NB4 (cell line): ENCODE results near the gene SIL1.

ENCODE experiments used
- CTCF ChIP-seq: IDR thresholded peaks from one replicate; pipeline ENCODE4 v1.5.1; 2012; ENCODE audit warnings: low read depth, low read length
- MAX ChIP-seq: IDR thresholded peaks from 2 replicates; pipeline ENCODE4 v1.6.1; 2011; ENCODE audit warnings: low read depth, low read length
- POLR2A ChIP-seq: IDR thresholded peaks from 2 replicates; pipeline ENCODE4 v1.6.1; 2011; ENCODE audit warnings: mild to moderate bottlenecking; ENCODE audit not compliant: insufficient read length; ENCODE audit errors: extremely low read depth

DNA sequence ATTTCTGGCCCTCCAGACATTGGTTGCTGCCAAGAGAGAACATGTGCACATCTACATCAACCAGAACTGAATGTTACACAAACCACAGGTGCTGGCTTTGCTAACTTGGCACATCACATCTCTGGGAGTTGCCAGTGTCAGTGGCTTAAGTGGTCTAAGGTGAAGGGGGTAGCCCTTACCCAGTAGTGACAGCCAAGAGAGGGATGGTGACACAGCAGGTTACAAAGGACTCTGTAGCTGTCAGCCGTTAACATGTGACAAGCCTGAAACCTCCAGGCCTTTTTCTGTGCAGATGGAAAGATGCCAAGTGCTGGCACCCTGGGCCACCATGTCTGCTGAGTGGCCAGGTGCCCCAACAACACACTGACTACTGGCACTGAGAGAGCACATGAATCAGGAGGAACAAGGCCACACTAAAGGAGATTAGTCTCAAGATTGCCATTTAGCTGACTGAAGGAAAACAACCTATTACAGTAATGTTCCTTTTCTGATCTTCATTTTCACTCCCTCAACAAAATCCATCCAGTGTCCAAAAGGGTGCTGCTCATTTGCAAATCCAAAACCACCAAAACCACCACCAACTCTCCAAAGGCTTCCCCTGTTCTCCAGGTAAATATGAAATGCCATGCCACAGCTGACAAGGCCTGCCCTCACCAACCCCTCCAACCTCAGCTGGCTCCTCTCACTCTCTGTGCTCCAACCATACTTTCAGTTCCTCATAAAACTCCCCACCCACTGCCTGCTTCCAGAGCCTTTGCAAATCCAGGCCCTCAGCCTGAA, 20.2 kb downstream of the SIL1 start:
- TF ChIP-seq MAX (no peak), CTCF (no peak), POLR2A (no peak)
